ENCODE data around the gene GOLGA8T.
A peak's percentile ranks its signal among the peaks of the same experiment; 100 is the strongest.
"Not testable (repeated sequence)": the region's sequence is repeated elsewhere in the genome, so short reads cannot be mapped to it uniquely, and the experiment has no call there.

Gene GOLGA8T

GRCh38 chr15:30175291-30175690 is 40.4 kb downstream of the GOLGA8T start:
- ATAC-seq; H3K36me3 Mint-ChIP-seq; H3K27ac Mint-ChIP-seq; DNase-seq (ENCODE audit: low spot score in 2 of 2); H3K4me3 Mint-ChIP-seq; H3K9me3 Mint-ChIP-seq: not testable (repeated sequence)
- H3K4me1 Mint-ChIP-seq, result peaks cover 11% of the 10 kb centered on the region

- ATAC-seq; H3K9me3 Mint-ChIP-seq; H3K27ac Mint-ChIP-seq; DNase-seq (ENCODE audit: low spot score in 2 of 2); H3K4me3 Mint-ChIP-seq; H3K36me3 Mint-ChIP-seq: not testable (repeated sequence)
- H3K4me1 Mint-ChIP-seq, result peaks cover 11% of the 10 kb centered on the region
These were observed 41.8 kb downstream of the GOLGA8T start for GRCh38 chr15:30176613-30177012.

GRCh38 chr15:30179814-30180213 is 45.0 kb downstream of the GOLGA8T start:
- not testable (repeated sequence) for H3K9me3 Mint-ChIP-seq; H3K4me3 Mint-ChIP-seq; H3K36me3 Mint-ChIP-seq; H3K27ac Mint-ChIP-seq; DNase-seq (ENCODE audit: low spot score in 2 of 2); H3K4me1 Mint-ChIP-seq
- peak; percentile 63 for ATAC-seq

GRCh38 chr15:30185495-30185894 is 50.6 kb downstream of the GOLGA8T start:
- peak; percentile 31 for ATAC-seq
- not testable (repeated sequence) for H3K4me3 Mint-ChIP-seq; H3K9me3 Mint-ChIP-seq; H3K4me1 Mint-ChIP-seq; DNase-seq (ENCODE audit: low spot score in 2 of 2); H3K36me3 Mint-ChIP-seq; H3K27ac Mint-ChIP-seq

- not testable (repeated sequence) for DNase-seq (ENCODE audit: low spot score in 2 of 2); H3K4me1 Mint-ChIP-seq; H3K27ac Mint-ChIP-seq; ATAC-seq; H3K4me3 Mint-ChIP-seq; H3K9me3 Mint-ChIP-seq; H3K36me3 Mint-ChIP-seq
These were observed 52.6 kb downstream of the GOLGA8T start for GRCh38 chr15:30187429-30187828.

- H3K27ac Mint-ChIP-seq; H3K36me3 Mint-ChIP-seq; DNase-seq (ENCODE audit: low spot score in 2 of 2); H3K4me3 Mint-ChIP-seq; H3K9me3 Mint-ChIP-seq; ATAC-seq; H3K4me1 Mint-ChIP-seq: not testable (repeated sequence)
These were observed 54.9 kb downstream of the GOLGA8T start for GRCh38 chr15:30189754-30190153.

- not testable (repeated sequence) for DNase-seq (ENCODE audit: low spot score in 2 of 2); H3K27ac Mint-ChIP-seq; H3K9me3 Mint-ChIP-seq; H3K4me1 Mint-ChIP-seq; H3K36me3 Mint-ChIP-seq; ATAC-seq
- H3K4me3 Mint-ChIP-seq, result peak overlapping the region; percentile 32
These were observed 56.3 kb downstream of the GOLGA8T start for GRCh38 chr15:30191143-30191542.

- DNase-seq (ENCODE audit: low spot score in 2 of 2); H3K4me1 Mint-ChIP-seq; H3K9me3 Mint-ChIP-seq; H3K27ac Mint-ChIP-seq; H3K36me3 Mint-ChIP-seq: not testable (repeated sequence)
- peak; percentile 3 for ATAC-seq
- peak overlapping the region; percentile 32 for H3K4me3 Mint-ChIP-seq
These were observed 56.8 kb downstream of the GOLGA8T start for GRCh38 chr15:30191639-30192038.

GRCh38 chr15:30192119-30192745 is 57.4 kb downstream of the GOLGA8T start:
- H3K27ac Mint-ChIP-seq; H3K36me3 Mint-ChIP-seq; H3K9me3 Mint-ChIP-seq; DNase-seq (ENCODE audit: low spot score in 2 of 2); H3K4me1 Mint-ChIP-seq: not testable (repeated sequence)
- peak; percentile 60 for ATAC-seq
- peak overlapping the region; percentile 32 for H3K4me3 Mint-ChIP-seq

GRCh38 chr15:30192892-30193291 is 58.0 kb downstream of the GOLGA8T start:
- H3K9me3 Mint-ChIP-seq; H3K27ac Mint-ChIP-seq; H3K4me3 Mint-ChIP-seq; H3K36me3 Mint-ChIP-seq; H3K4me1 Mint-ChIP-seq; ATAC-seq; DNase-seq (ENCODE audit: low spot score in 2 of 2): not testable (repeated sequence)

Measured in stimulated activated effector memory CD8-positive, alpha-beta T cell treated with anti-CD3 and anti-CD28 coated beads, Interleukin-12 subunit alpha, Interleukin-12 subunit beta, amount 100 ng/mL, for 72 hours (primary cell).